Aorta (tissue), 5 donors: ENCODE measurements around the gene HTR2B. TPM values are rescaled to one million over a fixed set of nuclear protein-coding genes. Genes with fewer than 3 reads are reported as not detected.

Experiments used
- ATAC-seq: fragments of 200-7000 bp; cut with Tn5 transposase; one replicate; pipeline ENCODE4 v1.9.1; 2022; ENCODE audit warnings: moderate library complexity; ENCODE audit not compliant: low FRiP score
- DNase-seq, 2 donors: peaks; one replicate each; pipeline ENCODE4 v3.0.0-alpha.2; 2020
- H3K27ac ChIP-seq, 2 donors: one replicate each; pipeline ENCODE4 v1.5.1; 2013; ENCODE audit warnings: low read length in 2 of 2, mild to moderate bottlenecking in 2 of 2, moderate library complexity in 2 of 2, control low read depth in 1 of 2, inconsistent platforms in 1 of 2, low read depth in 1 of 2
- H3K27me3 ChIP-seq, 2 donors: one replicate each; pipeline ENCODE4 v1.6.1; 2013; ENCODE audit warnings: control low read depth in 1 of 2, low read length in 1 of 2, mild to moderate bottlenecking in 1 of 2, moderate library complexity in 1 of 2; ENCODE audit not compliant: insufficient read depth in 2 of 2, control insufficient read depth in 1 of 2
- H3K36me3 ChIP-seq, 2 donors: one replicate each; pipeline ENCODE4 v1.6.1; 2013; ENCODE audit warnings: control low read depth in 1 of 2, low read length in 1 of 2, mild to moderate bottlenecking in 1 of 2; ENCODE audit not compliant: insufficient read depth in 2 of 2, control insufficient read depth in 1 of 2
- H3K4me1 ChIP-seq, 2 donors: one replicate each; pipeline ENCODE4 v1.6.1; 2013; ENCODE audit warnings: low read length in 2 of 2, control low read depth in 1 of 2, mild to moderate bottlenecking in 1 of 2, moderate library complexity in 1 of 2; ENCODE audit not compliant: insufficient read depth in 2 of 2, control insufficient read depth in 1 of 2
- H3K4me3 ChIP-seq, 2 donors: one replicate each; pipeline ENCODE4 v1.5.1; 2013; ENCODE audit warnings: low read length in 2 of 2, control low read depth in 1 of 2, mild to moderate bottlenecking in 1 of 2
- H3K9me3 ChIP-seq: one replicate; pipeline ENCODE4 v1.6.1; 2013; ENCODE audit warnings: mild to moderate bottlenecking, low read length; ENCODE audit not compliant: control insufficient read depth
- WGBS, 2 donors: extraction: QIAGEN DNeasy Blood & Tissue Kit; methylation state at CpG; one replicate each; pipeline ENCODE4 v1.1.7; 2013; 5-methylcytosine and 5-hydroxymethylcytosine counted together
- intact Hi-C, 2 donors: fragments of 100-400 bp; cut with DNase I; formaldehyde crosslinking; loops; one replicate each; pipeline versions ENCODE4 v1.14.2 to v1.15.0; 2022
- polyA plus RNA-seq, 2 donors: library from polyadenylated mRNA; stranded (reverse); fragments of 200-250 nt; gene quantifications; one replicate each; pipeline ENCODE4 v1.2.3, GENCODE V29; 2013
- total RNA-seq, 2 donors: library from RNA; stranded (reverse); fragmentation: NEBNext Ultra II Directional; extraction: Animal tissue kit (Norgen Biotek cat#: 25700); gene quantifications; one replicate each; pipeline ENCODE4 v1.2.1, GENCODE V29; 2021
- donor health status: healthy with polysubstance abuse.
- donor health status: Bipolar disorder and iron deficiency.
- donor health status: DM: no; HTN: no; CAD: no.
- donor health status: DM: no; HTN: no; CAD: no.
- donor health status: DM: yes; HTN: yes; CAD: no.

Gene HTR2B
- total and polyA plus RNA-seq, 4 donors: 2.0 to 6.6 (median 4.0) TPM

- DNase-seq (no peak), ATAC-seq (no peak)
- H3K27ac ChIP-seq: no peak overlapping the region
- H3K36me3 ChIP-seq: no peaks in the 10 kb centered on the region
- H3K9me3 ChIP-seq: no peaks in the 10 kb centered on the region
- H3K4me1 ChIP-seq: no peaks in the 10 kb centered on the region
- intact Hi-C loops: no loop called here
- no peak overlapping the region for H3K4me3 ChIP-seq
- no peaks in the 10 kb centered on the region for H3K27me3 ChIP-seq
Observed at GRCh38 chr2:231139796-231140195, 15.0 kb upstream of the HTR2B start.

DNA sequence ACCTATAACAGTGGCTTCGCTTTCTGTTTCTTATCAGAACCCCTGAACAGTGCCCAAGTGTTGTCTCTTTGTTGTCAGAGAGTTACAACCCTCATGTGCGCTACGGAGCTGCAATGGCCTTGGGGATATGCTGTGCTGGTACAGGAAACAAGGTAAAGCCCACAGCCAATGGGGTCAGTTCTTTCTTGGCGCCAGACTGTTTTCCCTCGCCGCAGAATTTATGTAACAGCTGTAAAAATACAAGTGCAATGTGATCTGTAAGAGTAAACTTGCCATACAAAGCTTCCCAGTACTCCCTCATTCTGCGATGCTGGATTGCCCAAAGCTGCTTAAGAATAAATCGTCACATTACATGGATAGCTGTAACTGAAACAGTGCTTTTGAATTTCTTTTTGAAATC lies 13.9 kb upstream of the HTR2B start:
- intact Hi-C loops: no loop called here

DNA sequence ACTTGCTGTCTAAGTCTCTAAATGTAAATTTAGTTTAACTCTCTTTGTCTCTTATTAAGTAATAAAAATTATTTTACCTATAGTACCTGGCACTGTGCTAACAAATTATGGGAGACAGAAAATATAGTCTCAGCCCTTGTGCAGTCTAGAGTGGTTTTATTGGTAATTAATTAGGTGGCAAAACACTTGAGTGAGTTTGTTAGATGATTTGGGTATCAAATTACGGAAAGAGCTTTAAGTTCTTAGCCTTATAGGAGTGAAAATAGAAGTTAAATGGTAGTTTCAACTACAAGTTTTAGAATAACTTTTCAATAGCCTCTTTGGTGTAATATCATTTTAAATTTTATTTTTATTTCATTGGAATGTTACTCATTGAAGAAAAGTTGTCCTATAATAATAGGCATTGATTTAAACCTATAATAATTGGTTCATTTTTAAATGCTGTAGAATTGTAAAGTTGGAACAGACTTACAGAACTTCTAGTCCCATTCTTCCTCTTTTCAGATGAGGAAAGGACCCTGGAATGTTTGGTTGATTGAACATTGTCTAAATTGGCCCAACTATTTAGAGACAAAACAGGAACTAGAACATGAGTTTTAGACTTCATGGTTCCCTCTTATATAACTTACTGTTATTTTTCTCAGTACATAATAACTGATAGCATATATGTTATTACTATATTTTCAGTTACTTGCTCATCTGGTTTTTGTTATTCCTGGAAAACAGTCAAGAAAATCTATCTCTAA lies 10.2 kb upstream of the HTR2B start:
- Histone ChIP-seq H3K9me3 (no peaks in the 10 kb centered on the region), H3K36me3 (no peaks in the 10 kb centered on the region), H3K4me3 (no peak overlapping the region), H3K27me3 (no peaks in the 10 kb centered on the region), H3K4me1 (peaks cover 0 to 8% of the 10 kb centered on the region in 2 donors), H3K27ac (no peak overlapping the region)
- DNase-seq: no peak
- 98 to 100% methylated on average over 1 of the region's 1 CpG for WGBS, 2 donors
- intact Hi-C loops: no loop called here
- no peak for ATAC-seq

More for the DNA sequence above, 13.9 kb upstream of the HTR2B start:
- Histone ChIP-seq H3K9me3 (no peaks in the 10 kb centered on the region), H3K27ac (no peak overlapping the region), H3K27me3 (no peaks in the 10 kb centered on the region), H3K36me3 (no peaks in the 10 kb centered on the region), H3K4me3 (no peak overlapping the region), H3K4me1 (peaks cover 0 to 5% of the 10 kb centered on the region in 2 donors)
- ATAC-seq (no peak), DNase-seq (no peak)
- WGBS, 2 donors: 44 to 47% methylated on average over 8 of the region's 8 CpGs

DNA sequence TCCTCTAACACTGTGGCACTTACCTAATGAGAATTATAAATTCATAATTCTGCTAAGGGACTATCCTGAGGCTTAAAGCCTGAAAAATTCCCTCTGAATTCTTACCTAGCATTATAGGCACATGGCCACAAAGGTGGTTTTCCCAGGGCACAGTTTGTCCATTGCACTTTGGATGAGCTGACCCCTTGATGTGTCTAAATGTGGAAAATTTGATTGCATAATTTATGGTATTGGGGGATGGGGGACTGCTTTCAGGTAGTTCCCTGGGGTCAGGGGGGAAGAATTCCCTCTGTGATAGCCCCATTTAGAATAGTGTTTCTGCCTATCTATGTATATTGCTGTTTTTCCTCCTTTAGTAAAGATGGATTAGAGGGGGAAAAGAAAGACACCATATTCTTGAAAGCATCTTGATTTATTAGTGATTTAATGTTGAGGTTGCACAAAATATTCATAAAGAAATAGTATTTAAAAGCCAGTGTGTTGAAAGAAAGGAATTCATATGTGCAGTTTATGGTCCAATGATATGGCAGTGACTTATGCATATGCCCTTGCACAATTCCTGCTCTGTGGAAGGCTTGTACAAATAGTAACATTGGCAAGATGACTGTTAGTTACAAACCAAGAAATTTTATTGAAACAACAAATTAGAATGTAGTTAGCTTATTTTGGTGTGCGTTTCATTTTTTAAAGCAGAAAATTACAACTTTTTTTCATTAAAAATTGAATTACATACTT lies 8.7 kb upstream of the HTR2B start:
- Histone ChIP-seq H3K4me3 (no peak overlapping the region), H3K36me3 (no peaks in the 10 kb centered on the region), H3K9me3 (no peaks in the 10 kb centered on the region), H3K27ac (peak overlapping the region in 1 of 2 donors; percentile 14), H3K4me1 (peaks cover 0 to 8% of the 10 kb centered on the region in 2 donors), H3K27me3 (no peaks in the 10 kb centered on the region)
- DNase-seq: no peak
- ATAC-seq: no peak
- intact Hi-C loops: loop anchor here in 1 of 2 donors (2.0 kb wide), 1 partner anchor 57 kb away; no protein-coding TSS in a partner anchor
- 34 to 51% methylated on average over 1 of the region's 1 CpG for WGBS, 2 donors

DNA sequence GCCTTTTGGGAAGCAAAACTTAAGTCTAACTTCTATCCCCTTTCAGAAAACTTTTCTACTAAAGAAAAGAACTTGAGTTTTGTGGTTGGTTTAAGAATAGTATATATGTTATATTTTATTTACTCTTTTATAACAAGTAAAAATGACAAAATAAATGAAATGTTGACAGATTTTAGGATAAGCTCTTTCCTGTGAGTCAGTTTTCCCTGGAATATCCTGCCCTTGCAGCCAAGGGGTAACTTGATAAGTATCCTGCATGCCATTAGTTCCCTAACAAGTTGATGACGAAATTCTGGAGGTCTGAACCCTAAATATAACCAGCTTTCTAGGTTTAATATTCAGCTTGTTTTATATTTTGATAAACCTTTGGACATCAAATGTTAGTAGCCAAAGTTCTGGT lies 7.3 kb upstream of the HTR2B start:
- Histone ChIP-seq H3K4me3 (no peak overlapping the region), H3K9me3 (no peaks in the 10 kb centered on the region), H3K27me3 (no peaks in the 10 kb centered on the region), H3K27ac (no peak overlapping the region), H3K4me1 (peaks cover 0 to 8% of the 10 kb centered on the region in 2 donors), H3K36me3 (no peaks in the 10 kb centered on the region)
- WGBS, 2 donors: 0 to 8% methylated on average over 1 of the region's 1 CpG
- intact Hi-C loops: loop anchor here in 1 of 2 donors (2.0 kb wide), 1 partner anchor 59 kb away; no protein-coding TSS in a partner anchor
- DNase-seq (no peak), ATAC-seq (peak; percentile 52)

- H3K27me3 ChIP-seq: no peaks in the 10 kb centered on the region
- intact Hi-C loops: no loop called here
- no peak overlapping the region for H3K4me3 ChIP-seq
- H3K9me3 ChIP-seq: no peaks in the 10 kb centered on the region
- DNase-seq (no peak), ATAC-seq (no peak)
- peaks cover 0 to 8% of the 10 kb centered on the region in 2 donors for H3K4me1 ChIP-seq
- H3K27ac ChIP-seq: peak overlapping the region in 1 of 2 donors; percentile 68
- WGBS, 2 donors: 72 to 75% methylated on average over 6 of the region's 6 CpGs
- H3K36me3 ChIP-seq: no peaks in the 10 kb centered on the region
Observed at GRCh38 chr2:231130336-231131056, 5.7 kb upstream of the HTR2B start.

GRCh38 chr2:231129216-231129615 lies 4.4 kb upstream of the HTR2B start:
- WGBS, 2 donors: 95 to 100% methylated on average over 1 of the region's 1 CpG
- no peak overlapping the region for H3K4me3 ChIP-seq
- no peak for ATAC-seq
- H3K4me1 ChIP-seq: peaks cover 0 to 4% of the 10 kb centered on the region in 2 donors
- no peaks in the 10 kb centered on the region for H3K36me3 ChIP-seq
- H3K27me3 ChIP-seq: no peaks in the 10 kb centered on the region
- H3K9me3 ChIP-seq: no peaks in the 10 kb centered on the region
- DNase-seq: no peak
- no peak overlapping the region for H3K27ac ChIP-seq
- intact Hi-C loops: loop anchor here in 1 of 2 donors (5.0 kb wide), 1 partner anchor 33 kb away; no protein-coding TSS in a partner anchor

DNA sequence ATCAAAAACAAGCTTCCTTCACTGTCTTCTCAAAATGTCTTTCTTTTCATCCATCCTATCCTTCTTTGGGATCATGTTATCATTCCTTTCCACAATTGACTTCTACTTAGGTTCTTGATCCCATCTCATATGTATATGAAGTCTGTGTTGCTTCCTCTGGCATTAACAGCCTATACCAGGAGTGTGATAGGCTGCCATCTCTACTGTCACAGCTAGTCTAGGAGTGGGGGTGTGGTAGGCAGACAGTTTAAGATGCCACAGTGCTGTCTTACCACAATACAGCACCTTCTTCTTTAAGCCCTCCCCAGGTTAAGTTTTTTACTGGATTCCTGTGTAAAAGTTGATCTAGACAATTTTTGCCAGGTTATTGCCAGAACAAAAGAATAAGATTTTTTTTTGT lies 3.7 kb upstream of the HTR2B start:
- no peak for ATAC-seq
- H3K27ac ChIP-seq: no peak overlapping the region
- no peaks in the 10 kb centered on the region for H3K36me3 ChIP-seq
- H3K27me3 ChIP-seq: no peaks in the 10 kb centered on the region
- intact Hi-C loops: loop anchor here in 1 of 2 donors (5.0 kb wide), 1 partner anchor 34 kb away; no protein-coding TSS in a partner anchor
- H3K4me1 ChIP-seq: peaks cover 0 to 3% of the 10 kb centered on the region in 2 donors
- no peak for DNase-seq
- H3K9me3 ChIP-seq: no peaks in the 10 kb centered on the region
- no peak overlapping the region for H3K4me3 ChIP-seq
